HG03354 (cell line): ENCODE measurements around the gene LMAN2L.

Experiments used
- ATAC-seq: cut with Tn5 transposase; IDR thresholded peaks from one replicate; pipeline ENCODE4 v1.9.1; 2021; ENCODE audit warnings: mild to moderate bottlenecking; ENCODE audit not compliant: unreplicated experiment, poor library complexity, severe bottlenecking

LMAN2L gene

DNA sequence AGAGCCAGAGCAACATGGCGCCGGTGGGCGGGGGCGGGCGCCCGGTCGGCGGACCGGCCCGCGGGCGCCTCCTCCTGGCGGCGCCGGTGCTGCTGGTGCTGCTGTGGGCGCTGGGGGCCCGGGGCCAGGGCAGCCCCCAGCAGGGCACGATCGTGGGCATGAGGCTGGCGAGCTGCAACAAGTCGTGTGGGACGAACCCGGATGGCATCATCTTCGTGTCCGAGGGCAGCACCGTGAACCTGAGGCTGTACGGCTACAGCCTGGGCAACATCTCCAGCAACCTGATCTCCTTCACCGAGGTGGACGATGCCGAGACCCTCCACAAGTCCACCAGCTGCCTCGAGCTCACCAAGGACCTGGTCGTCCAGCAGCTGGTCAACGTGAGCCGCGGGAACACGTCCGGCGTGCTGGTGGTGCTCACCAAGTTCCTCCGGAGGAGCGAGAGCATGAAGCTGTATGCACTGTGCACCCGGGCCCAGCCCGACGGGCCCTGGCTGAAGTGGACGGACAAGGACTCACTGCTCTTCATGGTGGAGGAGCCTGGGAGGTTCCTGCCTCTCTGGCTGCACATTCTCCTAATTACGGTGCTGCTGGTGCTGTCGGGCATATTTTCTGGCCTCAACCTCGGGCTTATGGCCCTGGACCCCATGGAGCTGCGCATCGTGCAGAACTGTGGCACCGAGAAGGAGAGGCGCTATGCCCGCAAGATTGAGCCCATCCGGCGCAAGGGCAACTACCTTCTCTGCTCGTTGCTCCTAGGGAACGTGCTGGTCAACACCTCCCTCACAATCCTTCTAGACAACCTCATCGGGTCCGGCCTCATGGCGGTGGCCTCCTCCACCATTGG lies 21.3 kb upstream of the LMAN2L start:
- ATAC-seq = peak; percentile 51

GRCh38 chr2:96760036-96760985 lies 20.4 kb upstream of the LMAN2L start, which contains the start of gene CNNM4:
CNNM4 (plus strand) TSS chr2:96760902; CDS start chr2:96761000, 98 bp downstream.
- peak; percentile 83 for ATAC-seq

- ATAC-seq = no peak
Observed at GRCh38 chr2:96759548-96759947, 19.7 kb upstream of the LMAN2L start.

- ATAC-seq = no peak
Observed at GRCh38 chr2:96758987-96759386, 19.1 kb upstream of the LMAN2L start.

DNA sequence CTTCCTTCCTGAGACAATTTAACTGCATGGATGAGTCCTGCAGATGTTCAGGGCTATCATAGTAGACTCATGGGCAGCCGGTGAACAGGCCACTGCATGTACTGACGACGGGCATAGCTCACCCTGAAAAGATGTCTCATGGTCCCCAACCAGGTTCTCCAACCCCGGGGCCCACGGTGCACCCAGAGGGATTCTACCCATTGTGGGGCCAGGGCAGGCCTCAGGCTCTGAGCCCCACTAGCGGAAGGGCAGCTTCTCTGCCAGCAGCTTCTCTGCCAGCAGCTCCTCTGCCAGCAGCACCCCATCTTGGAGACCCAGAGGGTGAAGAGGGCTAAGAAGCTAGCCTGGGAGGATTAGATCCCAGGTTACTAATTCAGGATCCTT lies 17.6 kb upstream of the LMAN2L start:
- no peak for ATAC-seq

DNA sequence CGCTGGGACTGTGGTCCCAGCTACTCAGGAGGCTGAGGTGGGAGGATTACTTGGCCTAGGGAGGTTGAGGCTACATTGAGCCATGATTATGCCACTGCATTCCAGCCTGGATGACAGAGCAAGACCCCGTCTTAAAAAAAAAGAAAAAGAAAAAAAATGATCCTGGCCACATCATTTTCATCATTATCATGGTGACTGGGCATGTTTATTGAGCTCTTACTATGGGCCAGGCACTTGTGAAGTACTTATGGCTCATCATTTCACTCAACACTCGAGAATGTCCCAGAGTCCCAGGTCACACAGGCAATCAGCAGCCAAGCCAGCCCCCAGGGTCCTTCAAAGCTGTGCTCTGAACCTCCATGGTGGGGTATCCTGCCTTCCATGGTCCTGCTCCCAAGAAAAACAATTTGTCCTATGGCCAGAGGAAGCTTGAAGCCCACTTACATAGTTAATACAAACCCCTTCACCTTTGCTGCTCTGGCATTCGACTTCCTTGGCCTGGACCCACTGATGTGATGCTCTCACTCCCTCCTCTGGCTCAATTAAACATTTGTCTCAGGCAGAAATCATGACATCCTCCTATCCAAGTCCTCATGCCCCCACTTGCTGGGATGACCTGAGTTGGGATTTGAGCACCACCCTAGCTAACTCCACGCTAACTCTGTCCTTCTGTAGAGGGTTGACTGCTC lies 17.1 kb upstream of the LMAN2L start:
- no peak for ATAC-seq

DNA sequence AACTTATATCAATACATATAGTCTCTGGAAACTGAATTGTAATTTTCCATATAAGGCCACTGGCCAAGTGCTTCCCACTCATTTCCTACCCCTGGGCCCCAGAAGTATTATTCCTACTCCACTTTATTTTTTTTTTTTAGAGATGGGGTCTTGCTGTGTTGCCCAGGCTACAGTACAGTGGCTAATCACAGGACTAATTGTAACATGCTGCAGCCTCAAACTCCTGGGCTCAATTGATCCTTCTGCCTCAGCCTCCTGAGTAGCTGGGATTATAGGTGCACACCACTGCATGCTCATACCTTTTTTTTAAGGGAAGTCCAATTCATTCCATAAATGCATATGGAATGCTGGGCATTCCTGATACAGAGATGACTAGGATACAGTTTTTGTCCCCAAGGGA lies 14.5 kb upstream of the LMAN2L start:
- ATAC-seq = no peak

DNA sequence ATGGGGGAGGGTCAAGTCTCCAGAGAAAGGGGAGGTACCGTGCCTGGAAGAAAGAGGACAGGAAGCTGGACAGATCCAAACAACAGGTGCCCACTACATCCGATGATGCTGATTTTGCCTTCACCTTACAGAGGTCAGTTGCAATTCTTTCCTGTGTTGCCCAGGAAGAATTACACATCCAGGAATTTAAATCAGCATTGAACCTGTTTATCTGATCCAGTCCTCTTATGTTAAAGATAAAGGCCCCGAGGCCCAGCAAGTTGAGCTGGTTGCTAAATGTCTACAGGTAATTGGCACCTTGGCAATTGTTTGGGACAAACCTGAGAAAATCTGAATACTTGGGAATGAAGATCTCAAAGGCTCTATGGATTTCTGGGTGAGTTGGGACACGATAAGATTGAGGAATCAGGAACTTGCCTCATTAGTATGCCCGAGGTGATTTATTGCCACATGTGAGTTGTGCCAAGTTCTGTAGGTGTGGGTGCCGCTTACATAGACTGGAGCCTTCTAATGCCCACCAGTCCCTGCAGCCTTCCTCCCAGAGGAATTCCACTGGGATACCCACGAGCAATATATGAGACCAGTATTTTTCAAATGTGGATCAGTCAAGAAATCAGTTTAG lies 13.9 kb upstream of the LMAN2L start:
- ATAC-seq = no peak

GRCh38 chr2:96751800-96752199 lies 11.9 kb upstream of the LMAN2L start:
- no peak for ATAC-seq

- no peak for ATAC-seq
Observed at GRCh38 chr2:96747061-96747617, 7.3 kb upstream of the LMAN2L start.

- no peak for ATAC-seq
Observed at GRCh38 chr2:96739076-96739632, 710 bp downstream of the LMAN2L start.

DNA sequence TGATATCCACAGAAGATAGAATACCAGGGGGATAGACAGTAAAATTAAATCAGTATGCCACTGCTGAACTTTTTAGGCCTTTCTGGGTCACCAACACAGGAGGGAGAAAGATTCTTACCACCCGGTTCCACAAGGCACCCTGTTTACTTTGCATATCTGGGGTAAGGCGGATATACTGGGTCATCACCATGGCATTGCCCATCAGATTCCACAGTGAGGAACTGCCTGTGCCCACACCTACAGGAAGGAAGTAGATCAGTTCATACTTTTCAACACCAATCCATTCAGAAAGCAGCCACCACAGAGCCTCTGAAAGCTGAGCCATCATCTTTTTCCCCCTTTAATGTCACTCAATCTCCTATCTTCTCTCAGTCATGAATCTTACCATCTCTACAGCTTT lies 2.0 kb downstream of the LMAN2L start:
- no peak for ATAC-seq

DNA sequence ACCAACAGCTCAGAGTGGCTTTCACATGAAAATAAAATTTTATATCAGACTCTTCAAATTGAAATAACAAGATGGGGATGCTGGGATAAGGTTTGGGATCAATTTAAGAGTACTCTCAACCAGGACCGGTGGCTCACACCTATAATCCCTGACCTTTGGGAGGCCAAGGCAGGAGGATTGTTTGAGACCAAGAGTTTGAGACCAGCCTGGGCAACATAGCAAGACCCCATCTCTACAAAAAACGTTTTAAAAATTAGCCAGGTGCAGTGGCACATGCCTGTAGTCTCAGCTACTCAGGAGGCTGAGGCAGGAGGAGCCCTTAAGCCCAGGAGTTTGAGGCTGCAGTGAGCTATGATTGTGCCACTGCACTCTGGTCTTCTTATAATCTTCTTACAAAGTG lies 2.6 kb downstream of the LMAN2L start:
- ATAC-seq = no peak

DNA sequence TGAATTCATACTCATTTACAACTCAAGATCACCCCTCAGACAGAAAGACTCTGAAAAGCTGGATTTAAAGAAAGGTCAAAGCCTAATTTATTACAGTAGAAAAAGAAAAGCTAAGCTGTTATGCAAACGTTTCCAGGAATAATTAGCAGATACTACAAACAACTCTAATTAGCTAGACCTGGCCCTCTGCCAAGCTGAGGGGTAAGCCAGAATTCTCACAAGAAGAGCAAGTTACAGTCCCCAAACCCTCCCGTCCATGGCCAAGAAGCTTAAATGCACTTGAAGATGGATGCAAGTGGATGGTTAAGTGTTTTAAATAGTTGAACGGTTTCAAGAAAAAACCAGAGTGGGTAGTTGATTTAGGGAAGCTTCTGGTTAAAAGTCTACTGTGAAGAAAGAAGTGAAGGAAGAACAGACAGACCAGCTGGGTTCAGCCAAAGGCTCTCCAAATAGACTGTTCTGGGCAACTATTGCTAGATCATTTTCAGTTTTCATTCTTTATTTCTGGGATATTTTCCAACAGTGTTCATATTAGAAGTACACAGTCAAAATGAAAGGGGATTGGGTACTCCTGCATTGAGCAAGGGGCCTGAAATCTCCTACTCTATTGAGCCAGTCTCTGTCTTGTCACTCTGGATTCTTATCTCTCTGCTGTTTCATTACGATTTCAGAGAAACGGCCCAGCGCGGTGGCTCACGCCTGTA lies 4.8 kb downstream of the LMAN2L start:
- ATAC-seq = no peak

GRCh38 chr2:96733931-96734330 lies 5.9 kb downstream of the LMAN2L start:
- ATAC-seq = no peak

- ATAC-seq = no peak
Observed at GRCh38 chr2:96730212-96730611, 9.7 kb downstream of the LMAN2L start.

DNA sequence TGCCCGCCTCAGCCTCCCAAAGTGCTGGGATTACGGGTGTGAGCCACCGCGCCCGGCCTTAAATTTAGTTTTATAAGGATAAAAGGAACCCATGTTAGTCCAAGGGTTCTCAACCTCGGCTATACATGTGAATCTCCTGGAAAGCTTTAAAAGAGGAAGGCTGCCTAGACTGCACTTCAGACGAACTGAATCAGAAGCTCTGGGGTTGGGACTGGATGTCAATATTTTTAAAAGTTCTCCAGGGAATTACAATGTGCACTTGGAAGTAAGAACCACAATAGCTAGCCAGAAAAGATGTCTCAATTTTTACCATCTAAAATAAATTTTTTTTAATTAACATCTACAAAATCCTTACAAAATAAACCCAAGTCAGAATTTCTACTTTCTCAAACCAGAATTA lies 10.1 kb downstream of the LMAN2L start:
- ATAC-seq = no peak

GRCh38 chr2:96727431-96727830 lies 12.4 kb downstream of the LMAN2L start:
- no peak for ATAC-seq

DNA sequence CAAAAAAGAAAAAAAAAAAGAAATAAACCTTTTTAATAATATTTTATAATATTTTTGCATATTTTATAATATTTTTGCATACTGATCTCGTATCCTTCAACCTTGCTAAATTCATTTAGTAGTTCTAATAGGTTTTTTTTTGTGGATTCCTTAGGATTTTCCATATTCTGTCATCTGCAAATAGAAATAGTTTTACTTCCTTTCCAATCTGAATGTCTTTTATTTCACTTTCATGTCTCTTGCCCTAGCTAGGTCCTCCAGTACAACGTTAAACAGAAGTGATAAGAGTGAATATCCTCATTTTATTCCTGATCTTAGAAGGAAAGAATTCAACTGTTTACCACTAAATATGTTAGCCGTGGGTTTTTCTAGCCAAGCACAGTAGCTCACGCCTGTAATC lies 13.7 kb downstream of the LMAN2L start:
- ATAC-seq = no peak
